IMR-90 (cell line): Measurements from ENCODE around the gene FCRL6.

Experiments
- CEBPB ChIP-seq: IDR thresholded peaks from 2 replicates; pipeline ENCODE4 v1.6.1; 2012; ENCODE audit warnings: low read depth, low read length, improper control_type of control experiment
- CTCF ChIP-seq: conservative IDR thresholded peaks from 2 replicates; pipeline ENCODE4 v1.5.1; 2012; ENCODE audit warnings: mild to moderate bottlenecking, low read depth, low read length, improper control_type of control experiment
- ELK1 ChIP-seq: fragments of 150-350 bp; IDR thresholded peaks from 2 replicates; pipeline ENCODE4 v1.6.1; 2016; ENCODE audit warnings: low read depth, mild to moderate bottlenecking, low read length, moderate library complexity, borderline replicate concordance
- FOS ChIP-seq: fragments of 150-350 bp; IDR thresholded peaks from 2 replicates; pipeline ENCODE4 v1.6.1; 2016; ENCODE audit warnings: low read depth, low read length
- MAFK ChIP-seq: IDR thresholded peaks from 2 replicates; pipeline ENCODE4 v1.6.1; 2012; ENCODE audit warnings: low read depth, low read length, improper control_type of control experiment
- MAZ ChIP-seq: IDR thresholded peaks from 2 replicates; pipeline ENCODE4 v1.6.1; 2012; ENCODE audit warnings: low read depth, mild to moderate bottlenecking, low read length, improper control_type of control experiment, moderate library complexity, borderline replicate concordance
- NFE2L2 ChIP-seq: fragments of 150-350 bp; IDR thresholded peaks from 2 replicates; pipeline ENCODE4 v1.6.1; 2016; ENCODE audit warnings: low read depth, mild to moderate bottlenecking, low read length
- POLR2A ChIP-seq: IDR thresholded peaks from 2 replicates; pipeline ENCODE4 v1.6.1; 2012; ENCODE audit warnings: mild to moderate bottlenecking, low read depth, low read length
- RAD21 ChIP-seq: IDR thresholded peaks from 2 replicates; pipeline ENCODE4 v1.6.1; 2012; ENCODE audit warnings: low read length, improper control_type of control experiment
- RCOR1 ChIP-seq: IDR thresholded peaks from 2 replicates; pipeline ENCODE4 v1.6.1; 2012; ENCODE audit warnings: mild to moderate bottlenecking, low read length, improper control_type of control experiment; ENCODE audit not compliant: insufficient replicate concordance

GRCh38 chr1:159854693-159855192 is 52.6 kb downstream of the FCRL6 start:
- no peak for TF ChIP-seq CTCF
- no peak for TF ChIP-seq CEBPB
- peak; percentile 71 for TF ChIP-seq POLR2A
- peak; percentile 42; the same call in 1 of the 2 replicates for TF ChIP-seq MAZ
- no peak for TF ChIP-seq RCOR1
- TF ChIP-seq ELK1: no peak
- no peak for TF ChIP-seq NFE2L2
- peak; percentile 10; the same call in 1 of the 2 replicates for TF ChIP-seq RAD21
- no peak for TF ChIP-seq MAFK
- TF ChIP-seq FOS: 0 out of 2 replicates have a peak, but pooled peaks have one; percentile 6
